OCI-M1 (cell line): ENCODE data around the gene SEC16A.

ENCODE experiments used
- DNase-seq: peaks from one replicate; lab custom pipeline; 2025; lab: John Stamatoyannopoulos, UW

Gene SEC16A

DNA sequence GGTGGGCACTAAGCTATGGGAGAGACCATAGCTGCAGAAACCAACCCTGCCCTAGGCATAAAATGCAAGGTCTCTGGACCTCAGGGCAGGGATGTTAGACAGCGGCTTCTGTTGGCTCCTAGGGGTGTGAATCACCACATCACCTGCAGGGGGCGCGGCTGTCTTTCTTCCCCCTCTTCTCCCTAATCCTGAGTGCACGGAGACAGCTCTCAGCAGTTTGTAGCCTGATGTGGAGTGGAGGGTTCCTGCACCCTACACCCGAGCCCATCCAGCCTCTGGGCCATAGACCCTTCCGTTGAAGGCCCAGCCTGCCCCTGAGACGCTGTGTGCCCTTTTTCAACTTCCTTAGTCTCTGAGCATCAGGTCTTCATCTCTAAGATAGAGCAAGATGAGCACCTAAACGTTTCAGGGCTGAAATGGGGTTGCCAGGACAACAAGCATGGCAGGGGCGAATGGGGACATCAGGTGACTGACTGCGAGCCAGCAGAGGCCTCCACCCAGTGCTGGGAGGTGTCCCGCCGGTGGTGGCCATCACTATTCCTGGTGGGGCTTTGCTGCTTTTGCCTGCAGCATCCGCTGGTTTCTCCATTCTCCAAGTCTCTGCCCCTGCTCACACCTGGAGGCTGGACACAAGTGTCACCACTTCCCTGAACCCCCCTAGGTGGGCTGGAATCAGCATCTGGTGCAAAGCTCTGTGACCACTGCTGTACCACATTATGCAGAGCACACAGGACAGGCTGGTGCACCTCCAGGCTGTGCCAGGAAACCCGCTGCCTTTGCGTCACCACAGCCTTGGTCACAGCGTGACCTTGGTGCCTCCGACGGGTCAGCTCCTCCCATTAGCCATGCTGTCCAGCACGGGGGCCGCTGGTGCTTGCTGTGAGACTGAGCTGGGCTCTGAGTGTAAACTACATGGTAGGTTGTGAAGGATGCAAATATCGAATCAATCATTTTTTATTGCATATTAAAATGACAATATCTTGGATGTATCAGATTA lies 2.5 kb upstream of the SEC16A start:
- peak; percentile 81 for DNase-seq

DNA sequence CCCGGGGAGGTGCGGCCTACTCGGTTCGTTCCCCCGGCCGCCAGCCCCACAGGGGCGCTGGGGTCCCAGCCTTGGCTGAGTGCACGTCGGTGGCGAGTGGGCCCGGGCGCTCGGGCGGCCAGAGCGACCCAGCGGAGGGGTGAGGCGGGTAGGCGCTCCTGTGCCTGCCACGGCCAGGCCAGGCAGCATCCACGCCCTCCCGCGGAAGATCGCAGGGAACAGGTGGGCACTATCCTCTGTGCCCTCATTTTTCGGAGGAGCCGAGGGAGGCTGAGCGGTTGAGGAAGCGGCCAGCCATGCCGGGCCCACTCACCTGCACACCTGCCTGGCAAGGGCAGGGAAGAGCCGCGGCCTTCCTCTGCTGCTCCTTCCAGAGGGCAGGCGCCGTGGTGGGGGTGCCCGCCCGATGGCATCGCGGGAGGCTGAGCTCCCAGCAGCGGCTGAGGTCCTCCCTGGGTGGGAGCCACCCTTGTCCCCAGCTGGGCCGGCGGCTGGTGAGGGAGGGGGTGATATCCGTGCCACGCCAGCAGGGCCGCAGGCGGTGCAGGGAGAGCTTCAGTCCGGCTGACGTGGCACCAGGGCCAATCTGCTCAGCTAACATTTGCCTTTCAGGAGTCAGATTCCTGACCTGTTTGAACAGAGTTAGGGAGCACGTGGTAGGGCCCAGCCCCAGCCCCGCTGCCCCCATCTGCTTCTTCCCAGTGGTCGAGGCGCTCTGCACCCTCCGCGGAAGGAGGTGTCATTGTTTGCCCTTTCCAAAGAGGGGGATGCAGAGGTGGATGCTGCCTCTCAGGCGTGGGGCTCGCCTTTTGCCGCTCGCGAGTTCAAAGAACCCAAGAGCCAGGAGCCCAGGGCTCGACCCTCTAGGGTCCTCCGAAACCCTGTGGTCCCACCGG lies 1.6 kb upstream of the SEC16A start:
- DNase-seq: peak; percentile 9

DNA sequence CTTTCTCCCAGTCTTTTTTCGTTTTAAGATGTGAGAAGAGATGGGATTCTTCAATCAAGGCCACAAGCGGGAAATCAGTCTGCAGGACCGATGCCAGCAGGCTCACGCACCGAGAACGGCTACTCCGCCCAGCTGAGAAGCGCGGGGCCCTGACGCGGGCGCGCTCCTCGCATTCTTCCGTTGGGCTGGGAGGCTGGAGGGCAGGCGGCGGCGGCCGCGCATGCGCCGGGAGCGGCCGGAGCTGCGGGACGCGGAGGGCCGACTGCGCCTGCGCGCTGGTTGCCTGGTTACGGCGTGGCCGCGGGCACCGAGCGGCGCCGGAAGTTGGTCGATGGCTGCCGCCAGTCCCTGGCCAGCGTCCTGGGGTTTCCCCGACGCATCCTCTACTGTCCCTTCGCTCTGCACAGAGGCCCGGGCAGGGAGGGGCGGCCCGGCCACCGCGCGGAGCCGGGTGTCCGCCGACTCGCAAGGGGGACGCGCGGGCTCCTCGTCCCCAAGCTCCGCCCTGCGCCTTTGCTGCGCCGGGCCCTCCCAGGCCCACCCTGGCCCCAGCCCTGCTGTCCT lies 831 bp upstream of the SEC16A start:
- DNase-seq: peak; percentile 95

DNA sequence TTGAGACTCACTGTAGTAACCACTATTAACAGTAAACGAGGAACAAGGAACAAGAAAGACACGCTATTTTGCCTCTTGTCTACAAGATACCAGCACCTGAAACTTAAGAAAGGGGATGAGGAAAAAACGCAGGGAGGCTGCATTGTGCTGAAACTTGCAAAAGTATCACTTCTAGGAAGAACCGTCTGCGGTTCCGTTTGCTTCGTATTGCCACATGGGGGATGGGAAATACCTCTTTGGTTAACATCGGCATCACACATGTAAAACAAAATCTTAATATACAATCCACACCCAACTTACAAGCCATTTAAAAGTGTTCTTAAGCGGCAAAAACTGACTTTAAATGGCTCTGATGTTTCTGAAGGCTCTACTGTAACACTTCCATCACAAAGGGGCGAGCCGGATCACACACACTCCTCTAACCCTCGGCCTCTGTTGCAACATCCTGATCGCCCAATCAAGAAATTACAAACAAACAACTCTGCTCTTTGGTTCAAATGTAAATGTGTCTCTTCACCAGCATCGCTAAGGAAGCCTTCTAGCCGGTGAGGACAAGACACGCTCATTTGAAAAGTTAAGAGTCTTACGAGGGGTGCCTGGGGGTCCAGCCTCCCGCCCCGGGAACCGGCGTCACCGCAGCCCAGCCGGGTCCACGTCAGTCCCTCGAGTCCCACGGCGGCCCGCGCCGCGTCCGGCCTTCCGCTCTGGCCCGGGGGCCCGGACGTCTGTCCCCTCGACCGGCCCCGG lies 621 bp downstream of the SEC16A start:
- peak; percentile 76 for DNase-seq

DNA sequence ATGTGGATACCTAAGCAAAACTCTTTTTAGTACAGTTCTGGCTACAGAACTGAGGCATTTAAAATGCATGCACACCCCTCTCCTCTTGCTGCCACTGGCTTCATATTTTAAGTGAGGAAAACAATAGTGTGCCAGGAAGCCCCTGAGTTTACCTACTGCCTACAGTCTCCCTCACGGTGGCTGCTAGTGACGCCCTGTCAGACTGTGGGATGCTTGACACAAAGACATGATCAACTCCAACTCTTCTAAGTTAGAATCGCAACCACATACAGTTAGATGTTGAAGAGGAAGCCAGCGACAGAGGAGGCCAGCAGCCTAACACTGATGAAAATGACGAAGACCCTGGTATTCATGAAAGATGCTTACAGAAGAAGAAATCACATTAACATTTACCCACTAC lies 1.3 kb downstream of the SEC16A start:
- peak; percentile 12 for DNase-seq

DNA sequence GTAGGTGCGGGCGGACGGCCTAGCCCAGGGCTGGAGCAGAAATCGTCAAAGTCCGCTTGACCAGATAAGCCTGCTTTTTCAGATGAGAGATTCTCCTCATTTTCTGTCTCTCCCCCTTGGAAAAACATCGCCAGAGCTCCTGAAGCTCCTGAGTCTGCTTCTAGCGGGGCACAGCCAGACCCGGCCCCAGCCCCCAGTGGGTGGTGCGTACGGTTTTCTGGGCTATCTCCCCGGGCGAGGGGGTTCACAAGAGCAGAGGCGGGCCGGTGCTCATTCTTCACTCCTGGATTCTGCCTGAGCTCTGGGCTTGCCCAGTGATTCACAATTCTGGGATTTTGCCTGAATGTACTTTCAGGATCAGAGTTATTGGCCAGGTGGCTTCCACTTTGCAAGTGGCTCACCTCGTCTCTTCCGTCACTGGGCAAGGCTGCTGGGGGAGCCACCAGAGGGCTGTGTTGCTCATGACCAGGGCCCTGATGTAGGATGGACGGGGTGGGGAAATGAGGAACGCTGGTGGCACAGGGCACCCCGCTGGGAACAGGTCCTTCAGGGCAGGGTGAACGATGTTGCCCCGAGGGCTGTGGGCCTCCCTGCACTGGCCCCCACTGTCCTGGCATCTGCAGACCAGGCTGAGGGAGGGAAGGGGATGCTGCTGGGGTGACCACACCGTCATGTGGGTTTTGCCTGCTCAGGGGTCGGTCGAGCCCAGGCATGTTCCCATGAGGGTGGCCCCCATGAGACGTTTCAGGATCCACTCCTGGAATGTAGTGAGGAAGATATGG lies 6.3 kb downstream of the SEC16A start:
- no peak for DNase-seq

DNA sequence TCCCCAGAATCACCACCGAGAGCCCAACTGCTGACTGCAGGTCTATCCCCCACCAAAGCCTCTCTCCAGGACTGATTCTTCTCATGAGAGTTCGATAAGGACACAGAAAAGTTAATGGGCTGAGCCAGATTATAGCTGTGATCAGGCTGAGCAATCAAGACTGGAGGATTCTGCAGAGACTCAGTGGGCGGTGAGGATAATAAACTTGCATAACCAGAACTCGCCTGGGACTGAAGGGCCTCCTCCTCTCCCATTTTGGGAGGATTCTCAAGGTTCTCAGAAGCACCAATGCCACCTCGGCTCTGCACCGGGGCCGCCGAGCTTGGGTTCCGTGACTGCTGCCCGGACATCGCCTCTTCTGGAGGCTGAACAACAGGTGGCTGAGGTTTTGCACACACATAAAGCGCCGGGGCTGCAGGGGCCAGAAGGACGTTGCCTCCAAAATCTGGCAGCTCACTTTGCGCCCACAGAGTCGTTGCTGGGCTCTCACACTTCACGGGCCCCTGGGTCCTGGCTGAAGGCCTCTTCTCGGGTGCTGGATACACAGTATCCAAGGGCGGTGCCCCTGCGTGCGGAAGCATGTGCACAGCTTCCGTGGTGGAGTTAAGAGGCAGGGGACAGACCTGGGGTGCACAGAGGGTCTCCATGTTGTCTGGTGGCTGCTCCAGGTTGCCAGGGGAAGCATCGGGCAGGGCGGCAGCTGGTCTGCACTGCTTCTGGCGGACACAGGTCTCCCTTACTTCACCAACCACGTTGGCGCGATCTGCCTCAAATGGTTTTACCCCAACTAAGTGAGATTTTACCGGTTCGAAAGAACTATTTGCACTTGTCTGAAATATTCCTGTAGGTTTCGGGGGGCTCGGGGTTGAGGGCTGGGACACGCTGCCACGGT lies 7.6 kb downstream of the SEC16A start:
- DNase-seq: no peak

DNA sequence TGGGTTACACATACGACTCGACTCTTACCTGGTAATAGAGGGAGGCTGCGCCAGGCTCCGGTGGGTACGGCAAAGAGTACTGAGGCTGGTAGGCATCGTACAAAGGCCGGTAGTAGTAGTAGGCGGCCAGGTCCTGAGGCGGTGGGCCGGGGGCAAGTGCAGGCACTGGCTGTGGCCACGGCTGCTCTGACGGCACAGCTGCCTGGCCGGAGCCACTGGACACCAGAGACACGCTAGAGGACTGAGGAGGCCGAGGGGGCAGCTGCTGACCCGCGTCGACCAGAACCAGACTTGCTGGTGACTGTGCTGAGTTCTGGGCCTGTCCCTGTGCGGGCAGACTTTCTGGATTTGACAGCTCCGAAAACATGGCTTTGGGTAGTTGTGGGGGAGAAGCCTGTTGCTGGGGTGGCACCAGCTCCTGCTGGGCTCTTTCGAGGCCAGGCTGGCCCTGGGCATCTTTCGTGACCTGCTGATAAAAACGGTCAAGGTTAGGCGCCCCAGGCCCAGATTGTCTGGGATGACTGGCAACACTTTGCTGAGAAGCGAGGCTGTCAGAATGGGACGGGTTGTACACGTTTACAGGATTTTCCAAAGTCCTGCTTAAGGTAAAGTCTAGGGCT lies 8.7 kb downstream of the SEC16A start:
- DNase-seq: no peak

DNA sequence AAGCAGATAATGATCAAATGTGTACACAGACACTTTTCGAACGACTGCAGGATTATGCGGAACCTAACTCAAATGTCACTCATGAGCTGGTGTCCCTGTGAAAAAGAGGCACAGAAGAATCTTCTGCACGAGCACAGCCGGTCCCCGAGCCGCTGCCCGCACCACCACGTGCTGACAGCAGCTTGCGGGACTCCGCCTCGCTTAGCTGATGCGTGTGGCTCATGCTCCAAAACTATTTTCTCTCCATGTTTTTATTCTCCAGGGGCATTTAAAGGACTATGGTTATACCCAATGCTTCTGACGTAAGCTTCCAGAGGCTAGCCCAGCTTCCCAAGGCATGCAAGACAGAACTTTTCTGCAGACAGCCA lies 9.5 kb downstream of the SEC16A start:
- DNase-seq: no peak

DNA sequence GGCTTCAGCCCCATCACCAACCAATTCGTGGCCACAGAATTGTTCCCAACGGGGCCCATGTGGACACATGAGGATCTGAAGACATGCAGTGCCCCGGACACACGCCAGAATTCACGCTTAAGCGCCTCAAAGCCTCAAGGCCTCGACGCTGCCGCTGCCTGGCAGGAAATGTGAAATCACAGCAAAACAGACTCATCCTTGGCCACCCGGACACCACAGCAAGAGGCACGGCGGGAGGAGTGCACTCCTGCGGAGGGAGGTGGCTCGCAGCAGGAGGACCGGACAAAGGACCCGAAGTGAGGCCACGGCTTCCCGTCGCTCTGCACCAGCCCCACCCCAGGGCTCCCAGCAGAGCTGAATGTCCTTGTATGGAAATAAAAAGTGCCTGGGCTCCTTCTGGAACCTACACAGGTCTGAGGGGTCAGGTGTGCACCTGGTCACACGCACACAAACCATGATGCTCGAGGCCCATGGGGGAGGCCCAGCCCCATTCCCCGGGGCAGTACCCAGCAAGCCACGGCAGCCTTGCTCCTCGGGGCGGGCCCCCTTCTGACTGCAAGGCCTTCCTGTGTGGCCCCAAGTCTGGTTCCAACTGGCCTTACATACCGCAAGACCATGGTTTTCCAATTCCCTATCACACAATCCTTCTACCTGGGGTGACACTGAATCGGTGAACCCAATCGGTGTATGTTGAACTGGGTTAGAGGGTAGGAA lies 10.0 kb downstream of the SEC16A start:
- no peak for DNase-seq

DNA sequence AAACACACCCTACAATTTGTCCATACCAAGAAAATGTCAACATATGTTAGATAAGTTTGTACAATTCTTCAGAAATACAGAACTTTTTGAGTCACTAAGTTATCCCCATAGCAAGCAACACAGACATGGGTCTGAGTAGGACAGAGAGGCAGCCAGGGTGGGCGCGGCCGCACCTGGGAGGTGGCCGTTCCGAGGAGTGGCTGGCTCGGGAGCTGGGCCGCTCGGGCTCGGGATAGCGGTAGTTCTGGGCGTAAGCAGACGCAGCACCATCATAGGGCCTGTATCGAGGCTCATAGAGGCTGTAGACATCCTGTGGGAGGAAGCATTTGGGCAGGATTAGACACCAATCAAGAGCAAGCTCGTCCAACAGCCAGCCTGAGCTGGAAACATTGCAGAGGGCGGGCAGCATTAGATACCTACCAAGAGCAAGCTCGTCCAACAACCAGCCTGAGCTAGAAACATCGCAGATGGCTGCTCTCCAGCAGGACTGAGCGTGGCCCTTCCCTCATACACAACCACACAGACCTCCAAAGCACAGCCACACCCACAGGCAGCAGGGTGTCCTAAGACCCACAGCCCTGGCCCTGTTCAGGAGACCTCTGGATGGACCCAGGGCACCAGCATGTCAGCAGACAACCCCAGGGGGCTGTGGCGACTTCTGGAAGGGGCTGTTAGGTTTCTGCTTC lies 10.9 kb downstream of the SEC16A start:
- DNase-seq: no peak

DNA sequence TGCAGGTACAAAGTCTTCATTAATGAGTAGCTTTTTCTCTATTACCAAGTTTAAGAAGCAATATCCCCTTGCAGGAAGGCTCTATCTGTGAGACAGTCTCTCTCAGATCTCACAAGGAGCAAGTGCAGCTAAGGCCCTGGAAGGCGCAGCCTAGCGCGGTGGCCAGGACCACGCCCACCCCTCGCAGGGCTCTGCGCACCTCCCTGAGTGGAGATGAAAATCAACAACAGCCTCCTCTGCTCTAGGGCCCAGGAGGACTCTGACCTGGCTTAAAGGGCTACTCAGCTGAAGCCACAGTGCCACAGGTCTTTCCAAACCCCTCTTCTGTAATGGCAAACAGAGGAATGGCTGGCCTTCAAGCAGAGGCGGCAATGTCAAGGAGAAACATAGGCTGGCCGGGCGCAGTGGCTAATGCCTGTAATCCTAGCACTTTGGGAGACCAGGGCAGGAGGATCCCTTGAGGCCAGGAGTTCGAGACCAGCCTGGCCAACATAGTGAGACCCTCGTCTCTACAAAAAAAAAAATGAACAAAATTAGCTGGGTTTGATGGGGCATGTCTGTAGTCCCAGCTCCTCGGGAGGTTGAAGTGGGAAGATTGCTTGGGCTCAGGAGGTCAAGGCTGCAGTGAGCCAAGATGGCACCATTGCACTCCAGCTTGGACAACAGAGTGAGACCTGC lies 11.9 kb downstream of the SEC16A start:
- no peak for DNase-seq

DNA sequence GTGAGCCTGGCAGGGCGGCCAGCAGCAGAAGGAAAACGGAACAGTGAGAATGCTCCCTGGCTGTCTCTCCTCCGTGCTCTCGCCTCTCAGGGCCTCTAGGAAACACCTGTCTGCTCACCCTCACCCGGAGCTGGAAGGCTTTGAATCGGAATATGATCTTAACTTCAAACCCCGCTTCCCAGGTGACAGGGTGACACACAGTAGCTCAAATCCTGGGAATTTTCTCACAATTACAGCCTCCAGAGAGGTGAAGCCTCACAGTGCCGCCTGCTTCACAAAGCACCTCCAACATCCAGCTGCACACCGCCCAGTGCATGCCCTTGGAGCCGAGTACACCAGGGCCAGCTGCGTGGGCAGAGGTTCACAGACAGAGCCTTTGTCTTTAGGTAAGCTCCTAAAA lies 12.5 kb downstream of the SEC16A start:
- no peak for DNase-seq

DNA sequence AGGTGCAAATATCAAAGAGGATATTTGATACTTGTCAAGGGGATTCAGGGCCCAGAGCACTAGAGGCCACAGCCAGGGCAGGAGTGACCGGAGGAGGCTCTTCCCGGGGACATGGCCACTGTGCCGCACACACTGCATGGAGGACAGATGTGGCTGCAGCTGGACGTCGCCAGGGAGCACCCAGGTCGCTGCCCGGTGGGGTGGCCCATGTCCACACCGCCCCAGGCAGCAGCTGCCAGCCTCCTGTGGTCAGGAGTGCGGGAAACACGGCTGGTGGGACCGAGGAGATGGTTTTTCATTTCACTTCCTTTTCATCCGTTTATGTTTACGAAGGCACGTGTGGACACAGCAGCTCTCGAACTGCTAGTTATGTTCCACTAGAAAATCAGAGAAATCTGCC lies 15.1 kb downstream of the SEC16A start:
- DNase-seq: no peak

DNA sequence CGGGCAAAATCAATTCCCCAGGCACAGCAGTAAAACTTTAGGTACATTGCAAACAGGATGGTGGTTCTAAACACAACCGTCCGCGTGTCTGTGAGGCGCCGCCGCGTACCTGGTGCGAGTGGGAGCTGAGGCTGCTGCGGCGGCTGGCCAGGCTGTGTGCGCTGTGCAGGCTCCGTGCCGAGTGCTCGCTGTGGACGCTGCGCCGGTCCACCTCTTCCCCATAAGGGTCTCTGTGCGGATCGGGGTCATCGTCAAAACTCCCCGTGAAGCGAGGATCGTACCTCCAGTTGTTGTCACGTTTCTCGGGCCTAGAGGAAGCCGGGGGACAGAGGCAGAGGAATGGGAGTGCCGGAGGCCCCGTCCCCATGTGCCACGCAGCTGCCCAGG lies 16.7 kb downstream of the SEC16A start:
- no peak for DNase-seq

DNA sequence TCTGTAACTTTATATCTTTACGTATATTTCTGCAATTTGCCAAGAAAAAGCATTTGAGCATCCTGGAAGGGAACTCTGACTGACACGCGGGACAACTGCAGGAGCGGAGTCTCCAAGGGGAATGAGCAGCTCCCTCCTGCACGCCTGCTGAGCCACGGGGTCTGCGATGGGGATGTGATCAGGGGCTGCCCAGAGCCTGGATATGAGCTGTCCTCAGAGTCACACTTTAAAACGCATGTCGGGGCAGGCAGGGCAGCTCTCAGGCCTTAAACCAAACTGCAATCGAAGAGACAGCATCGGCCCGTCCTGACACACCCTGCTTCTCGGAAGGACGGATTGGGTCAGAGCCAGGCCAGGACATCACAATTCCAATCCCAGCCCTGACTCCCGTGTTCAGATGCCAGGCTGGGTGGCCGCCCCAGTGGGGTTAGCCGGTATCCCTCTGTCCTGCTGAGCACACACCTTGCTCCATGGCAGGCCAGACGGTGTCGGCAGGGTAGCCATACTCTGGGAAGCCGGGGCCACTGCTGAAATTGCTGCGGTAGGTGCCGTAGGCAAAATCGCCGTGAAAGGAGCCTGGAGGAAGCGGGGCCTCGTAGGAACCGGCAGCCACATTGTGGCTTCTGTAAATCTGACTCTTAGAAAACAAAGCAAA lies 17.2 kb downstream of the SEC16A start:
- no peak for DNase-seq

DNA sequence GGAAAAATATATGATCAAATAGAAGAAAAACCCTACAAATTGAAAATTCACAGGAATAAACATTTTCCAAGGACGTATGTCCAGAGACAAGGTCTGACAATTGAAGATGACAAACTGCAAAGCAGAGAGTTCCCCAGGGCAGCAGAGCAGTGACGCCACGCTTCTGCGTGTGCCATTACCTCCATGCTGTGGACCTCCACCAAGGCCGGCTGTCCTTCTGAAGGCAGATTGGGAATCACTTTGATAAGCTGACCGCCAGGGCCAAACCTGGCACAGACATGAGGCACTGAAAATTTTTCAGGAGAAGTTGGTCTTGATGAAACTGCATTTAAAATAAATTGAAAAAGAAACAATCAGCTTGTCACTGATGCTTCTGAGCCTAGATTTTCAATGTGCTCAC lies 18.6 kb downstream of the SEC16A start:
- no peak for DNase-seq
